Measurements from ENCODE around the gene CMSS1. TPM values are rescaled to one million over a fixed set of nuclear protein-coding genes. Genes with fewer than 3 reads are reported as not detected.

Gene CMSS1
- polyA plus RNA-seq, 1 donor from 2014 or later, result 31.8 TPM

DNA sequence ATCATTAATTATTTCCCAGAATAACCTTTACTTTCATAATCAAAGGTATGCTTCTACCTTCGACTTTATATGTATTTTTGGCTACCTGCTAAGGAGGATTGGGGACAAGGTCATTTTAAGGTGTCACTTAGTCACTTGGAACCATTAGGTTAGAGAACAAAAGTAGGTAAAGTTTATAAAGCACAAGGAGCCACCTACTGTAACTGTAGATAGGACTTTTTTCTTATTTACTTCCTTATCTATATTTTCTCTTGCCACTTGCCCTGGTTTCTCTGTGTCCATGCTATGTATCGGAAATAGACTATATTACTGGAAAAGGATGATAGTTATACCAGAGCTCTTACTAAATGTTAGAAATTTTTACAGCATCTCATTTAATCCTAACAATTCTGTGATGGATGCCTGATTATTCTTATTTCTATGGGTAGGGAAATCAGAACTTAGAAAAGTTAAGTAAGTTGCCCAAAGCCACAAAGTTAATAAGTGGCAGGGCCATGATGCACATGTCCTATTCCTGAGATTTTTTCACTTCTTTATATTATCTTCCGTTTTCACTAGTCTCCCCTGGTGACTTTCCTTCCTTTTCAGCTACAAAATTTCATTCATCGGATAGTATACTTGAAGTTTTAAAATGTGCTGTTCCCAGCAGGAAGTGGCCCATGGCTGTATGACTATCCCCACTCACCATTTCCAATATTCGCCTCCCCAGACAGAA lies 132.5 kb downstream of the CMSS1 start:
- no peak overlapping the region for H3K9ac ChIP-seq (ENCODE audit: low read length)
- no peak for TF ChIP-seq RAD21 (conservative IDR thresholded peaks at IDR 0.05)
- TF ChIP-seq EZH2 (IDR thresholded peaks at IDR 0.05; ENCODE audit: borderline replicate concordance, insufficient read depth, low read length, poor library complexity, severe bottlenecking), result no peak
- no peak overlapping the region for H2AFZ ChIP-seq (ENCODE audit: low read depth, low read length)
- H3F3A ChIP-seq (ENCODE audit: insufficient read depth, low read length, poor library complexity, severe bottlenecking), result no peaks in the 10 kb centered on the region
- H3K4me2 ChIP-seq (ENCODE audit: low read length), result no peak overlapping the region
- H3K79me2 ChIP-seq (replicated peaks; ENCODE audit: insufficient read depth, low read length), result no peaks in the 10 kb centered on the region
- no peaks in the 10 kb centered on the region for H3K27me3 ChIP-seq (ENCODE audit: insufficient read depth, low read depth, low read length)
- H3K4me3 ChIP-seq (ENCODE audit: low read length), result no peak overlapping the region
- H3K9me2 ChIP-seq (ENCODE audit: insufficient read depth, low read length), result no peaks in the 10 kb centered on the region
- H4K20me1 ChIP-seq (ENCODE audit: insufficient read depth), result no peaks in the 10 kb centered on the region
- no peak overlapping the region for H3K27ac ChIP-seq (ENCODE audit: low read length)
- no peaks in the 10 kb centered on the region for H3K9me3 ChIP-seq (ENCODE audit: low read length)
- H3K36me3 ChIP-seq (ENCODE audit: insufficient read depth, low read length), result no peaks in the 10 kb centered on the region

DNA sequence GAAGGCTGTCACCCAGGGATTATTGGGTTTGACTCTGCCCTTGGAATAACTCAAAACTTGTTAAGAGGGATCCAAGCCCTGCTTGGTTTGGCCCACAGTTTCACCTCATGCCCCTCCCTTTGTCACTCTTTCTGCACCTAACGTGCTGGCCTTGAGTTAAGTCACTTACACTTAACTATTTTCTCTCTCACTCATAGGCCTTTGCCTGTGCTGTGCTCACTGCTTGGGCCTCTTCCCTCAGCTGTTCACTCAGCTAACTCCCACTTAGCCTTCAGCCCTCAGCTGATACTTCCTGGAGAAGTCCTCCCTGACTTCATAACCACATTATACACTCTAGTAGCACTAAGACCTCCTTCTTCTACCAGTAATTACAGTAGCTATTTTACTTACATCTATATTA lies 133.3 kb downstream of the CMSS1 start:
- H3K4me2 ChIP-seq (ENCODE audit: low read length), result no peak overlapping the region
- H3K9me3 ChIP-seq (ENCODE audit: low read length), result no peaks in the 10 kb centered on the region
- H3F3A ChIP-seq (ENCODE audit: insufficient read depth, low read length, poor library complexity, severe bottlenecking), result no peaks in the 10 kb centered on the region
- H4K20me1 ChIP-seq (ENCODE audit: insufficient read depth), result no peaks in the 10 kb centered on the region
- TF ChIP-seq, protein P1, sequence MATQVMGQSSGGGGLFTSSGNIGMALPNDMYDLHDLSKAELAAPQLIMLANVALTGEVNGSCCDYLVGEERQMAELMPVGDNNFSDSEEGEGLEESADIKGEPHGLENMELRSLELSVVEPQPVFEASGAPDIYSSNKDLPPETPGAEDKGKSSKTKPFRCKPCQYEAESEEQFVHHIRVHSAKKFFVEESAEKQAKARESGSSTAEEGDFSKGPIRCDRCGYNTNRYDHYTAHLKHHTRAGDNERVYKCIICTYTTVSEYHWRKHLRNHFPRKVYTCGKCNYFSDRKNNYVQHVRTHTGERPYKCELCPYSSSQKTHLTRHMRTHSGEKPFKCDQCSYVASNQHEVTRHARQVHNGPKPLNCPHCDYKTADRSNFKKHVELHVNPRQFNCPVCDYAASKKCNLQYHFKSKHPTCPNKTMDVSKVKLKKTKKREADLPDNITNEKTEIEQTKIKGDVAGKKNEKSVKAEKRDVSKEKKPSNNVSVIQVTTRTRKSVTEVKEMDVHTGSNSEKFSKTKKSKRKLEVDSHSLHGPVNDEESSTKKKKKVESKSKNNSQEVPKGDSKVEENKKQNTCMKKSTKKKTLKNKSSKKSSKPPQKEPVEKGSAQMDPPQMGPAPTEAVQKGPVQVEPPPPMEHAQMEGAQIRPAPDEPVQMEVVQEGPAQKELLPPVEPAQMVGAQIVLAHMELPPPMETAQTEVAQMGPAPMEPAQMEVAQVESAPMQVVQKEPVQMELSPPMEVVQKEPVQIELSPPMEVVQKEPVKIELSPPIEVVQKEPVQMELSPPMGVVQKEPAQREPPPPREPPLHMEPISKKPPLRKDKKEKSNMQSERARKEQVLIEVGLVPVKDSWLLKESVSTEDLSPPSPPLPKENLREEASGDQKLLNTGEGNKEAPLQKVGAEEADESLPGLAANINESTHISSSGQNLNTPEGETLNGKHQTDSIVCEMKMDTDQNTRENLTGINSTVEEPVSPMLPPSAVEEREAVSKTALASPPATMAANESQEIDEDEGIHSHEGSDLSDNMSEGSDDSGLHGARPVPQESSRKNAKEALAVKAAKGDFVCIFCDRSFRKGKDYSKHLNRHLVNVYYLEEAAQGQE (IDR thresholded peaks at IDR 0.05; ENCODE audit: borderline replicate concordance), result no peak
- TF ChIP-seq MXI1 (conservative IDR thresholded peaks at IDR 0.05; ENCODE audit: poor library complexity, severe bottlenecking) (no peak), POLR2AphosphoS5 (IDR thresholded peaks at IDR 0.05) (no peak), EZH2 (IDR thresholded peaks at IDR 0.05; ENCODE audit: borderline replicate concordance, insufficient read depth, low read length, poor library complexity, severe bottlenecking) (no peak), RAD21 (conservative IDR thresholded peaks at IDR 0.05) (no peak), SMC3 (conservative IDR thresholded peaks at IDR 0.05; ENCODE audit: poor library complexity) (no peak), TAF1 (IDR thresholded peaks at IDR 0.05; ENCODE audit: low read depth) (no peak), EP300 (conservative IDR thresholded peaks at IDR 0.05; ENCODE audit: poor library complexity, severe bottlenecking) (no peak)
- TF ChIP-seq, protein P2, sequence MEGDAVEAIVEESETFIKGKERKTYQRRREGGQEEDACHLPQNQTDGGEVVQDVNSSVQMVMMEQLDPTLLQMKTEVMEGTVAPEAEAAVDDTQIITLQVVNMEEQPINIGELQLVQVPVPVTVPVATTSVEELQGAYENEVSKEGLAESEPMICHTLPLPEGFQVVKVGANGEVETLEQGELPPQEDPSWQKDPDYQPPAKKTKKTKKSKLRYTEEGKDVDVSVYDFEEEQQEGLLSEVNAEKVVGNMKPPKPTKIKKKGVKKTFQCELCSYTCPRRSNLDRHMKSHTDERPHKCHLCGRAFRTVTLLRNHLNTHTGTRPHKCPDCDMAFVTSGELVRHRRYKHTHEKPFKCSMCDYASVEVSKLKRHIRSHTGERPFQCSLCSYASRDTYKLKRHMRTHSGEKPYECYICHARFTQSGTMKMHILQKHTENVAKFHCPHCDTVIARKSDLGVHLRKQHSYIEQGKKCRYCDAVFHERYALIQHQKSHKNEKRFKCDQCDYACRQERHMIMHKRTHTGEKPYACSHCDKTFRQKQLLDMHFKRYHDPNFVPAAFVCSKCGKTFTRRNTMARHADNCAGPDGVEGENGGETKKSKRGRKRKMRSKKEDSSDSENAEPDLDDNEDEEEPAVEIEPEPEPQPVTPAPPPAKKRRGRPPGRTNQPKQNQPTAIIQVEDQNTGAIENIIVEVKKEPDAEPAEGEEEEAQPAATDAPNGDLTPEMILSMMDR (IDR thresholded peaks at IDR 0.05; ENCODE audit: poor library complexity, severe bottlenecking), result no peak
- no peaks in the 10 kb centered on the region for H3K79me2 ChIP-seq (replicated peaks; ENCODE audit: insufficient read depth, low read length)
- H3K9ac ChIP-seq (ENCODE audit: low read length), result no peak overlapping the region
- no peak overlapping the region for H2AFZ ChIP-seq (ENCODE audit: low read depth, low read length)
- no peaks in the 10 kb centered on the region for H3K27me3 ChIP-seq (ENCODE audit: insufficient read depth, low read depth, low read length)
- H3K27ac ChIP-seq (ENCODE audit: low read length), result no peak overlapping the region
- H3K36me3 ChIP-seq (ENCODE audit: insufficient read depth, low read length), result no peaks in the 10 kb centered on the region
- H3K9me2 ChIP-seq (ENCODE audit: insufficient read depth, low read length), result no peaks in the 10 kb centered on the region
- H3K4me3 ChIP-seq (ENCODE audit: low read length), result no peak overlapping the region
